ENCODE measurements around the gene ICAM5. TPM values are rescaled to one million over a fixed set of nuclear protein-coding genes. Genes with fewer than 3 reads are reported as not detected.
A peak's percentile ranks its signal among the peaks of the same experiment; 100 is the strongest.

ICAM5 gene
- total RNA-seq, 6 experiments from 2014 or later: 0.06 to 0.27 (median 0.24) TPM; not detected in 3

DNA sequence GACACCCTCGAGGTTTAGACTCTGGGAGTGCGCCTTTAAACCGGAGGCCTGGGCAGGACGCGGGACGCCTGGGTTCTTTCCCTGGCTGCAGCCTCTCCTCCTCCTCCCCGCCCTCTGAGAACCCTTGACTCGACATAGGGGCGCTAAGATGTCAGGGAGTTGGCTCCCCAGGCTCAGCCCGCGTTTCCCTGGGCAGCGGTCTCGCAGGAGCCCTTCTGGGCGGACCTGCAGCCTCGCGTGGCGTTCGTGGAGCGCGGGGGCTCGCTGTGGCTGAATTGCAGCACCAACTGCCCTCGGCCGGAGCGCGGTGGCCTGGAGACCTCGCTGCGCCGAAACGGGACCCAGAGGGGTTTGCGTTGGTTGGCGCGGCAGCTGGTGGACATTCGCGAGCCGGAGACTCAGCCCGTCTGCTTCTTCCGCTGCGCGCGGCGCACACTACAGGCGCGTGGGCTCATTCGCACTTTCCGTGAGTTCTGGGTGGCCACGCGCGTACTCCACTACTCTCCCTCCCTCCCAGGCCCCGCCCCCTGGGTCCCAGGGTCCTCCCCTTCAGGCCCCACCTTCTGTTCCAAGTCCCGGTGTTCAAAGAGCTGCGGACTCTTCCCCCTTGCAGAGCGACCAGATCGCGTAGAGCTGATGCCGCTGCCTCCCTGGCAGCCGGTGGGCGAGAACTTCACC lies 1.3 kb downstream of the ICAM5 start:
- 1% methylated on average over 17 of the region's 57 CpGs for WGBS (ENCODE audit: insufficient coverage, low coverage, low lambda C conversion rate, missing lambda C conversion rate)
- peak overlapping the region; percentile 11 to 36 (median 15) for H3K4me3 ChIP-seq
- TF ChIP-seq, protein P1, sequence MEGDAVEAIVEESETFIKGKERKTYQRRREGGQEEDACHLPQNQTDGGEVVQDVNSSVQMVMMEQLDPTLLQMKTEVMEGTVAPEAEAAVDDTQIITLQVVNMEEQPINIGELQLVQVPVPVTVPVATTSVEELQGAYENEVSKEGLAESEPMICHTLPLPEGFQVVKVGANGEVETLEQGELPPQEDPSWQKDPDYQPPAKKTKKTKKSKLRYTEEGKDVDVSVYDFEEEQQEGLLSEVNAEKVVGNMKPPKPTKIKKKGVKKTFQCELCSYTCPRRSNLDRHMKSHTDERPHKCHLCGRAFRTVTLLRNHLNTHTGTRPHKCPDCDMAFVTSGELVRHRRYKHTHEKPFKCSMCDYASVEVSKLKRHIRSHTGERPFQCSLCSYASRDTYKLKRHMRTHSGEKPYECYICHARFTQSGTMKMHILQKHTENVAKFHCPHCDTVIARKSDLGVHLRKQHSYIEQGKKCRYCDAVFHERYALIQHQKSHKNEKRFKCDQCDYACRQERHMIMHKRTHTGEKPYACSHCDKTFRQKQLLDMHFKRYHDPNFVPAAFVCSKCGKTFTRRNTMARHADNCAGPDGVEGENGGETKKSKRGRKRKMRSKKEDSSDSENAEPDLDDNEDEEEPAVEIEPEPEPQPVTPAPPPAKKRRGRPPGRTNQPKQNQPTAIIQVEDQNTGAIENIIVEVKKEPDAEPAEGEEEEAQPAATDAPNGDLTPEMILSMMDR (IDR thresholded peaks at IDR 0.05): no peak
- peak; percentile 10 for TF ChIP-seq POLR2A (IDR thresholded peaks at IDR 0.05)
- intact Hi-C loops (cut with DNase I): no loop called here
- DNase-seq (peak in 1 of 3 donors; percentile 64), ATAC-seq (peak in 3 of 4 donors; percentile 14 to 23 (median 18))
- no peak overlapping the region for H3K27ac ChIP-seq
- H3K9me3 ChIP-seq: no peaks in the 10 kb centered on the region
- H3K27me3 ChIP-seq: peaks cover 15 to 34% of the 10 kb centered on the region in 2 donors
- peaks cover 0 to under 1% (median under 1%) of the 10 kb centered on the region in 4 donors for H3K36me3 ChIP-seq
- H3K4me1 ChIP-seq: peaks cover 0 to 56% (median 6%) of the 10 kb centered on the region in 4 donors

- DNase-seq (no peak), ATAC-seq (peak in 2 of 4 donors; percentile 1 to 2)
- H3K36me3 ChIP-seq: no peaks in the 10 kb centered on the region
- peaks cover 15 to 34% of the 10 kb centered on the region in 2 donors for H3K27me3 ChIP-seq
- peak overlapping the region; percentile 11 to 36 (median 15) for H3K4me3 ChIP-seq
- intact Hi-C loops (cut with DNase I): no loop called here
- no peak overlapping the region for H3K27ac ChIP-seq
- TF ChIP-seq POLR2A (IDR thresholded peaks at IDR 0.05): no peak
- TF ChIP-seq, protein P1 (IDR thresholded peaks at IDR 0.05): no peak
- no peaks in the 10 kb centered on the region for H3K9me3 ChIP-seq
- WGBS (ENCODE audit: insufficient coverage, low coverage, low lambda C conversion rate, missing lambda C conversion rate): 0% methylated on average over 6 of the region's 49 CpGs
- peaks cover 0 to 49% (median 6%) of the 10 kb centered on the region in 4 donors for H3K4me1 ChIP-seq
Measured at GRCh38 chr19:10291554-10292205, 1.9 kb downstream of the ICAM5 start.

GRCh38 chr19:10292206-10292788 lies 2.5 kb downstream of the ICAM5 start:
- Histone ChIP-seq H3K27ac (no peak overlapping the region), H3K27me3 (peaks cover 15 to 34% of the 10 kb centered on the region in 2 donors), H3K4me3 (peak overlapping the region in 1 of 3 donors; percentile 26), H3K36me3 (no peaks in the 10 kb centered on the region), H3K9me3 (no peaks in the 10 kb centered on the region), H3K4me1 (peaks cover 0 to 43% (median 6%) of the 10 kb centered on the region in 4 donors)
- TF ChIP-seq, protein P1 (IDR thresholded peaks at IDR 0.05): no peak
- no peak for TF ChIP-seq POLR2A (IDR thresholded peaks at IDR 0.05)
- 5% methylated on average over 14 of the region's 45 CpGs for WGBS (ENCODE audit: insufficient coverage, low coverage, low lambda C conversion rate, missing lambda C conversion rate)
- intact Hi-C loops (cut with DNase I): no loop called here
- DNase-seq (peak; percentile 80 to 89 (median 85)), ATAC-seq (peak; percentile 68 to 83 (median 74))

DNA sequence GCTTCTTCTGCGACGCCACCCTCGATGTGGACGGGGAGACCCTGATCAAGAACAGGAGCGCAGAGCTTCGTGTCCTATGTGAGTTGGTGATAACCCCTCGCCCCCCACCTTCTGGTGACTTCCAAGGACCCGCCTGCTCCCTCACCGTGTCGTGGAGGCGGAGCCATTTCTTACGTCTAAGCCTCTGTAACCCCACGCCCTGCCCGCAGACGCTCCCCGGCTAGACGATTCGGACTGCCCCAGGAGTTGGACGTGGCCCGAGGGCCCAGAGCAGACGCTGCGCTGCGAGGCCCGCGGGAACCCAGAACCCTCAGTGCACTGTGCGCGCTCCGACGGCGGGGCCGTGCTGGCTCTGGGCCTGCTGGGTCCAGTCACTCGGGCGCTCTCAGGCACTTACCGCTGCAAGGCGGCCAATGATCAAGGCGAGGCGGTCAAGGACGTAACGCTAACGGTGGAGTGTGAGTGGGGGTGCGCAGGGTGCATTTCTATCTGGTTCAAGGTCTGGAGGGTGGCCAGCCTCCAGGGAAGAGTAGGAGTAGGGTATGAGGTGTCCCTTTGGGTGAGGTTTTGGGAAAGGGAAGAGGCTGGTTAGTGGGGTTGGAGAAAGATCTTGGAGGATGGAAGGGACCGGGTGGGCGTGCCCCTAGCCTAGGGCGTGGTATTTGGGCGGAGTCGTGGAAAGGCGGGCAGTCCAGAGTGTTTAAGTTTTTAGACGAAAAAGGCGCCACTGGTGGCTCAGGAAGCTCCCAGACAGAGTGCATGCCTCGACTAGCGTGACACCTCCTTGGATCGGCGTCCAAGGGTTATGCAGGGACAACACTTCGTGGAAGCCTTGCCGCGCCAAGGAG lies 3.3 kb downstream of the ICAM5 start:
- Histone ChIP-seq H3K27me3 (peaks cover 15 to 34% of the 10 kb centered on the region in 2 donors), H3K4me1 (peaks cover 0 to 37% (median 6%) of the 10 kb centered on the region in 4 donors), H3K27ac (no peak overlapping the region), H3K4me3 (peak overlapping the region in 1 of 3 donors; percentile 26), H3K9me3 (no peaks in the 10 kb centered on the region), H3K36me3 (no peaks in the 10 kb centered on the region)
- intact Hi-C loops (cut with DNase I): no loop called here
- DNase-seq (no peak), ATAC-seq (no peak)
- TF ChIP-seq, protein P1 (IDR thresholded peaks at IDR 0.05): no peak
- TF ChIP-seq POLR2A (IDR thresholded peaks at IDR 0.05): no peak
- WGBS (ENCODE audit: insufficient coverage, low coverage, low lambda C conversion rate, missing lambda C conversion rate): 23% methylated on average over 17 of the region's 56 CpGs
